ENCODE measurements around the gene TMEM95. TPM values are rescaled to one million over a fixed set of nuclear protein-coding genes. Genes with fewer than 3 reads are reported as not detected.
"Not testable (repeated sequence)": the region's sequence is repeated elsewhere in the genome, so short reads cannot be mapped to it uniquely, and the experiment has no call there.

The TMEM95 gene
- total RNA-seq, 1 donor from 2014 or later = not detected

DNA sequence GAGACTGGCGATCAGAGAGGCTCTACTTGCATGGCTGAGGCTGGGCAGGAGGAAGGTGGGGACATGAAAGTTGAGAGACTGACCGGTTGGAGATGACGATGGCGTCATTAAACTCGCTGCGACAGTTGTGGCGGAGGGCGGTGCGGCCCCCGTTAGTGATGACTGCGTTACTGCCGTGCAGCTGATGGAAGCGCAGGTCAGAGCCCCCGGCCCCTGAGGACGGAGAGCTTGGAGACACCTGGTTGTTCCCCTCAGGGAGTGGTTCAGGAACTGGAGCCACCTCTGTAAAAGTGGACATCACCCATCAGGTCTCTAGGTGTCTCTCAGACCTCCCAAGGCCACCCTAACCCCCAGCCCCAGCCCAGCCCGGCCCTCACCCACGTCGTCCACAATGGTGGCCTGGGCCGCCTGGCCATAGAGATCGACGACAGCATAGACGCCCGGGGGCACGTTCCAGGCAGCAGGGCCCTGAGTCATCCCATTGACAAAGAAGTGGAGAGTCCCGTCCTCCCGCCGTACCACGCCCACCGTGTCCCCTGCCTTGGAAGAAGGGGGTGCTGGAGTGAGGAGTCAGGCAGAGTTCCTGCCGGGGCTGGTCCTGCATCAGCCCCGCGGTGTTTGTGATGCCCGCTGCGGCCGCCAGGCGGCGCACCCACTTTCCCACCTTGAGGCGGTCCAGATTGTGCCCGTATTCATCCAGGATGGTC is 31.1 kb upstream of the TMEM95 start:
- no peak for DNase-seq

DNA sequence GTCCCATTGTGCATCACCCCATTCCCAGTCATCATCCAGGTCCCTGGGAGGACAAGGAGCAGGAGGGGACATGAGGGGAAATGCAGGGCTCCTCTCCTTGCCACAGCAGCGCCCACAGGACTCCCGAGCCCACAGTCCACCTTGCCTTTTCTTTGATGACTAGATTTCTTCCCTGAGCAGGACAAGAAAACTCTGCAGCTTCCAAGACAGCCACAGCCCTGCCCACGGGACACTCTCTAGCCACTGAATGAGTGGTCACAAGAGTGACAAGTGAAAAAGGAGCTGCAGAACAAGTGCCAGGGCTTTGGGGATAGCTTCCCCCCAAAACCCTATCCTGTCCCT is 30.5 kb upstream of the TMEM95 start:
- no peak for DNase-seq

DNA sequence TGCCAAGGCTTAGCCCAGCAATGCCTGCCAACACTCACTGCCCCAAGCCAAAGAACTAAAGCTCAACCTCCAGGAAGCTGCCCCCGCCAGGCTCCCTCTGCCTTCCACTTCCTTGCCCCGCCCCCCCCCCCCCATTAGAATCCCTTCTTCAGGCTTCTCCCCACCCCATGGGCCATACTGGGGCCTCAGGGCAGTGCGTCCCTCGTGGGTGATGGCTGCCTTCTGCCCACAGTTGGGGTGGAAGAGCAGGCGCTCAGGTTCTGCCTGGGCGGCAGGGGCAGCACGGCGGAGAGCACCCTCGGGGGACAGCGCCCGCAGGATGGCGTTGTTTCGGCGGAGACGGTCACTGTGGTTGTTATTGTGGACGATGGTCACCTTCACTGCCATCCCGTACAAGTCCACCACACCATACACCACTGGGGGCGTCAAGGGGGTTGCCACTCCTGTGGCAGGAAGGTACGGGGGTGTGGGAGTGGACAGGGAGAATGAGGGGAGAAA is 29.9 kb upstream of the TMEM95 start:
- no peak for DNase-seq

DNA sequence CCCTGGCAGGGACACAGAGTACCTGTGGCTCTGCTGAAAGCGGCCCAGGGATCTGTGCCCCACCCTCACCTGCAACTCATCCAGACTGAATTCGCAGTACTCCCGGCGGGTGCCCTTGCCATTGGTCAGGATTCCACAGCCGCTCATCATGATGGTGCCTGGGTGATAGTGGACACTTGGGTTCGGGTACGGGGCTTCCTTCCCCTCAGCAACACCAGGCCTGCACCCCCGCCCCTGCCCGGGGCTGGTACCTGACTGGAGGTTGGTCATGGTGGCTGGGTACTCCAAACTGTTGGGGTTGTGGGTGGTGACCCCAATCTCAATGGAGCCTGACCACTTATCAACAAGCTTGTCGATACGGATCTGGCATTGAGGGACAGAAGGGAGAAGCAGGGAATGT is 28.8 kb upstream of the TMEM95 start:
- DNase-seq = no peak

DNA sequence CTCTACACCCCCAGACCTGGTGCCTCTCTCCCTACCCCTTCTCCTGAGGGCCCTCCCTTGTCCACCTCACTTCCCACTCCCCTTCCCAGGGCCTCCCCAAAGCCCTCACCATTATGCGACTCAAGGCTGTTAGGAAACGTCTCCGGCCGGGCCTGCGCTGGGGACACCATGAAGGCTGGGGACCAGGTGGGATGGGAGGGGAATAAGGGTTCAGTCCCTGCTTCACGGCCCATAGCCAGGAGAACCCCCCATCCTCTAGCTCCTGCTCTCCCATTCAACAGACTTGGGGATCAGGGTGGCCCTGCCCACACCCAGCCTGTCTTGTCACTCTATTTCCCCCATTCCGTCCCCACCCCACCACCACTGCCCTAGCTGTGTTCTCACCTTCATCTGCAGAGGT is 27.9 kb upstream of the TMEM95 start:
- no peak for DNase-seq

DNA sequence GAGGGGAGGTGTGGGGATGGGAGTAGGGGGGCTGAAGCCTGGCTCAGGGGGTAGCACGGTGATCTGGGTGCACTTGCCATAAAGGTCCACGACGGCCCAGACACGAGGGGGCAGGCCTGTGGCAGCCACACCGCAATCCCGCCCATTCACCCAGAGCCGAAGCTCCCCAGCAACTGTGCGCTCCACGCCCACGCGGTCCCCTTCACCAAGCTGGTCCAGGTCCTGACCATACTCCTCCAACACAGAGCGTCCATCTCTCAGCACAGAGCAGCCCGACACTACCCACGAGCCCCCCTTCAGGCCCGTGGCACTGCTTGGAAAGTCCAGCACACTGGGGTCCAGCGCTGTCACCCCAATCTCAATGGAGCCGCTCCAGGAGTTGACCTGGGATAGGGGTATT is 27.5 kb upstream of the TMEM95 start:
- no peak for DNase-seq

DNA sequence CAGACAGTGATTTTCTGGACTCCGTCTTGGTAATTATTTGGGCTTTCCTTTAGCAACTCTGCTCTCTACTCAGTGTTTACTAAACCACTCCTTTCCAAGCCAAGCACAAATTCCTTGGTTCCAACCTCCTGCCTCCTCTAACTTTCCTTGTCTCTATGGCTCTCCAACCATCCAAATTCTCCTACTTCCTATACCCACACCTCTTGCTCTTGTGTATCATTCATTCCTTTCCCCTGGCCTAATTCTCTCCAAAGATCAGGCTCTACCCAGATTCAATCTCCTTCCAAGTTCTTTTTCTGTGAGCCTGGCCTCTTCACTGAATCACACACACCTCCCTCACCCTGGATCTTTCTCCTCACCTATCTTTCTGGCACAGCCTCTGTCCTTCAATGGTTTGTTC is 26.9 kb upstream of the TMEM95 start:
- DNase-seq = no peak

DNA sequence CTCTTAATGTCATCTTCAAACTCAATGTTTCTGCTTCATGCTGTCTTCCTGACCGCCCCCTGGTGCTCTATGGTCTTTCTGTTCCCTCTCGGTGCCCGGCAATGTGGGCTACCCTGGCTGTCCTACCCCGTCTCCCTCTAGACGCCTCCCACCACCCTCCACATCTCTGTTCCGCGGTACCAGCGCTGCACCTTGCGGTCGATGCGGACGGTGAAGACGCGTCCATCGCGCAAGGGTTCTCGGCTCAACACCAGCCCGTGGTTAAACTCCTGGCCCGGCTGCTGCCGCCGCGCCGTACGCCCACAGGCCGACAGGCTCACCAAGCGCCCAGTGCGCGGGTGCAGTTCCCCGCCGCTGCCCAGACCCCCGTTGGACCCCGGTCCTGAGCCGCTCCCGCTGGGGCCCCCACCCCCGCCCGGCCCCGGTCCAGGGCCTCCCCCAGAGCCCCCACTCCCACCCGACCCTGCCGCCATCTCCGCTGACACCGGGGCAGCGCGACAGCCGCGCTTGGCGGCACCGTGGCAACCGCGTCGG is 26.0 kb upstream of the TMEM95 start, which contains the start of gene NEURL4:
NEURL4 (minus strand) TSS at position 496 of the 534 bp plus-strand sequence; CDS start at position 473, 23 bp downstream.
- no peak for DNase-seq

DNA sequence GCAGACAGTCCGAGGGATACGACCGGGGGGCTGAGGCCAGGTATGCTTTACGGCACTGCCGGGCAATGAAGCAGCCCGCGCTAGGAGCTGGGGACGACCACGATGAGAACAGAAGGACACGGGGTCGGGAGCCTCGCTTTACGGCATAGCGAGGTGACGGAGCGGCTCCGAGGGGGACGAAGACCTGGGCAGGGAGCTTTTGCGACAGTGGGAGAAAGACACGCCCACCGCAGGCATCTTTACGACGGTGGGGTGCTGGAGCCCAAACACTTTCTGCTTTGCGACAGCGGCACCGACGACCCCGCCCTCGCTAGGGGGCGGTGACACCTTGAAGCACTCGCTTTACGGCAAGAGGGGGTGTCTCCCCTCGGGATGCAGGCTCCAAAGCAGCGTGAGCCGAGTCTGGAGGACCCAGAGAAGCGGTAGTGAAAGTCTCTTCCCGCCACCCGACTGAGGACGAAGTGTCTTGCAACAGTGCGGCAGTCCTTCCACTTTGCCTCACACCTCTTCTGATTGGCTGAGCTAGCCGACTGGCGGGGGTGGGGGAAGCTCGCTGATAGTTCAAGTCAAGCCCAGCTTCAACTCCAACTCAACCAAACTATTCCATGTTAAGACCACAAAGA is 25.5 kb upstream of the TMEM95 start:
- DNase-seq = peak; percentile 94

DNA sequence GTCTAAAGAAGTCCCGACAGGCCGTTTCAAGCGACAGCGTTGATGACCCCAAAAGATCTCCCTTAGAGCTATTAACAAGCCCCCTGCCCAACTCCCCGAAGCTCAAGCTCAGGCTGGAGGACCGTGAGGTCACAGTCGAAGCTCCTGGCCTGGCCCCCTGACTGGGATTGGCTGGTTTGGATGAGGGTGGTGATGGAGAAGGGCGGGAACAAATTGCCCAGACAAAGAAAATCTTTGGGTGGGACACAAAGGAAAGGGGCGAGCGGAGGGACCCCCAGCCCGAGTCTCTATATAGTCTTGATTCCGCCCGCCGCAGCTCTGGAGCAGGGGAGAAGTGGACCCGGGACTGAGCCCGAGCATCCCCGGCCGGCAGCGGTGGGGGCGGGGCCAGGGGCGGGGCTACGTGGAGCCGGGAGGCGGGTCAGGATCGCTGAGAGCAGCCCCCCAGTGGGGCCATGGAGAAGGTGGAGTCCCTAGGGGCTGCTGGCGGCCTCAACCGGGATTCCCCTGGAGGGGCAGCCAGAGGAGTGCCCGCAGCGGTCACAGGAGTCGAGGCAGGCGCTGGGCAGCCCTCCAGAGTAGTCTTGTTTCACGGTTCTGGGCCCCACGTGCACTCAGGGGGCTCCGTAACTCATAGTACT is 24.8 kb upstream of the TMEM95 start:
- DNase-seq = peak; percentile 67

DNA sequence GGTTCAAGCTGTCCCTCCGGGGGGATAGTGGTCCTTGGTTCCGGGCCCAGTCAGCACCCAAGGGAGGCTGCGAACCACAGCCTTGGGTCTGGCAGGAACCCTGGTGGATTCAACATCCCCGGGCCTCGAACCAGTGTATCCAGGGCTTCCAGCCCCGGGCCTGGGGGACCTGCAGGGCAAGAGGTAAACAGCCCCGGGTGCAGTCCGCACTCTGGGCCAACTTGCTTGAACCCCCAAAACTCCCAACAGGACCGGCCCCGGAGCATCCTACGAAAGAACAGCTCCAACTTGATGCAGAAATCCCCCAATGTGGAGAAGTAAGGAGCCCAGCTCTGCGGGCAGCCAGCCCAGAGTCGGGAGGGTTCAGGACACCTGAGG is 24.3 kb upstream of the TMEM95 start:
- DNase-seq = no peak

DNA sequence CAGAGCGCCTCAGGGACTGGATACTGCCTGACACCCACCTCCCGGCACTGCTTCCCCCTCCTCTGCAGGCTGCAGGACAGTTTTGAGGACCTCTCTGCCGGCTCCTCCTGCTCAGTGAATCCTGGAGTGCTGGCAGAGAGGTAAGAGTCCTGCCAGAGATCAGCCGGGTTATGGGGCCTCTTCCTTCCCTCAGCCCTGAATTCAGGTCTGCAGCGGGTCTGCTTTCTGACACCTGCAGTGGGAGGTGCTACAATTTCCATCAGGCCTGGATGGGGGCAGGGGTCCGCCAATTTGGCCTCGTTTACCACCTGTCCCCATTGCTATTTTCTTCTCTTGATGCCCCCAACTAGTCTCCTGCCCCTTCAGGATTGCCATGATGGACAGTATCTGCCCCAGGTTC is 22.8 kb upstream of the TMEM95 start:
- DNase-seq = no peak

DNA sequence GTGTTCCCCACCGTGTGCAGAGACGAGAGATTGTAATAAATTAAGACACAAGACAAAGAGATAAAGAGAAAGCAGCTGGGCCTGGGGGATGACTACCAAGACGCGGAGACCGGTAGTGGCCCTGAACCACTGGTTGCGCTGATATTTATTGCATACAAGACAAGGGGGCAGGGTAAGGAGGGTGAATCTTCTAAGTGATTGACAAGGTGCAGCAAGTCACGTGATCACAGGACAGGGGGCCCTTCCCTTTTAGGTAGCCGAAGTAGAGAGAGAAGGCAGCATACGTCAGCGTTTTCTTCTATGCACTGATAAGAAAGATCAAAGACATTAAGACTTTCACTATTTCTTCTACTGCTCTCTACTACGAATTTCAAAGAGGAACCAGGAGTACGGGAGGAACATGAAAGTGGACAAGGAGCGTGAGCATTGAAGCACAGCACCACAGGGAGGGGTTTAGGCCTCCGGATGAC is 22.3 kb upstream of the TMEM95 start:
- DNase-seq = not testable (repeated sequence)

DNA sequence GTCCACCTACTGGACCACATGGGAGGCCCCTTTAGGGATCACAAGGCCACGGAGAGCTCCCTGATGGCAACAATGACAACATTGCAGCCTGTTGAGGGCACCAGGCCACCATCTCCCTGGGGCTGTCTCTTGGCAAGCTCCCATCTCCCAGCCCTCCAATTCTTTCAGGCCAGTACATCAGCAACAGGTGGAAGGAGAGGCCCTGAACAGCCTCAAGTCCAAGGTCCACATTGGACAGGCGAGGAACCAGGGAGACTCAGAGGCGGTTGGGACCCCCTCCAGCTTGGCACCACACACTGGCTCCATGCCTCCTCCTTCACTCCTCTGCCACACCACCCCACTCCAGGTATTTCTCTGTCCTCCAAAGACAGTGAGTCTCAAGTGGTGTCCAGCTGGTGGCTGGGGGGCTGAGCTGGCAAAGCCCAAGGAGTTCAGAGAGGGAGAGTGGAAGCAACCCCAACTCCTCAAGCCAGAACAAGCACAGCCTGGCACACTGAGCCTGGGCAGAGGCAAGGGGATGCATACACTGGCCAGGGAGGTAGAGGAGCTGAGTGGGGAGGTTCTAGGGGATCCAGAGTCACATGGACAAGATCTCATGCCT is 19.9 kb upstream of the TMEM95 start:
- no peak for DNase-seq

DNA sequence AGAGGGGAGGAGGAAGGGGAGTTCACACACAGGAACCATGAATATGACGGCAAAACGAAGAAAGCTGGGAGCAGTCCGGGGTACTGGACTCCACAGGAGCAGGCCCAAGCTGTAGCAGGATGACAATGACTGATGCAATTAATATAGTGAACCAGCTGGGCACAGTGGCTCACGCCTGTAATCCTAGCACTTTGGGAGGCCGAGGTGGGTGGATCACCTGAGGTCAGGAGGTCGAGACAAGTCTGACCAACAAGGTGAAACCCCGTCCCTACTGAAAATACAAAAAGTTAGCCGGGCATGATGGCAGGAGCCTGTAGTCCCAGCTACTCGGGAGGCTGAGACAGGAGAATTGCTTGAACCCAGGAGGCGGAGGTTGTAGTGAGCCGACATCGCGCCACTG is 19.2 kb upstream of the TMEM95 start:
- not testable (repeated sequence) for DNase-seq

DNA sequence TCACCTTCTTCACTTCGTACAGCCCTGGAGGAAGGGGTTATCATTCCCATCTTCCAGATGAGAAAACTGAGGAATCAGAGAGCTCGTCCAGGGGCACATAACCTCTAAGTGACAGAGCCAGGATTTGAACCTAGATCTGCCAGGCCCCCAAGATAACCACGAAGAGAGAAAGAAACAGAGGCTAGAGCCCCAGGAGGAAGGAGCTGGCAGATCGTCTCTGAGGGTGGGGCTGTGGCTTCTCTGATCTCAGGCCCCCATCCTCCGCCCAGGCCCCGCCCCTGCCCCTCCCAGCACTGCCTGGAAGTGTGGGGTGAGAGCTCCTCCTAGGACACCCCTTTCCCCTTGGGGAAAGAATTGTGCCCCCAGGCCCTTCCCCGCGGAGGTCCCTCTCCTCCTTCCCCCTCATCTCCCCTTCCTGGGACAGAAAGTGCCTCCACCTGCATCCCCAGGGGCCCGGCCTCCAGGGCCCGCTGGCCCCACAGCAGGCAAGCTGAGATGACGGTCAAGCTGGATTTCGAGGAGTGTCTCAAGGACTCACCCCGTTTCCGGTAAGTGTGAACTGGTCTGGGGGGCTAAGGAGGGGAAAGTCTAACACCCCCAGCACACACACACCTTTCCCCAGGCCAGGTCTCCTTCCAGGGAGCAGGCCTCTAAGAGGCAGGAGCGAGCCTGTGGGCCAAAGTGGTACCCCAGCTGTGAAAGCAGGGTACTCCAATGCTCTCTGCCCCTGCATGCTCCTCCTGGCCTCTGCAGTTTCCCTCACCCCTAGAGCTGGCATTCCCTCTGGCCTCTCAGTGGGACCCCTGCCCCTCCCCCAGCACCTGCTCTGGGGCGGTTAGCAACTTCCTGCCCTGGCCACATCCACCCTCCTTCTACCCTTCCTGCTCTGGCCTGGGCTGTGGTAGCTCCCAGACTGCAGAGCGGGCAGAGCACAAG is 18.4 kb upstream of the TMEM95 start, which contains the start of gene ACAP1:
ACAP1 (plus strand) TSS at position 290 of the 936 bp plus-strand sequence; CDS start at position 496, 206 bp downstream.
- no peak for DNase-seq

DNA sequence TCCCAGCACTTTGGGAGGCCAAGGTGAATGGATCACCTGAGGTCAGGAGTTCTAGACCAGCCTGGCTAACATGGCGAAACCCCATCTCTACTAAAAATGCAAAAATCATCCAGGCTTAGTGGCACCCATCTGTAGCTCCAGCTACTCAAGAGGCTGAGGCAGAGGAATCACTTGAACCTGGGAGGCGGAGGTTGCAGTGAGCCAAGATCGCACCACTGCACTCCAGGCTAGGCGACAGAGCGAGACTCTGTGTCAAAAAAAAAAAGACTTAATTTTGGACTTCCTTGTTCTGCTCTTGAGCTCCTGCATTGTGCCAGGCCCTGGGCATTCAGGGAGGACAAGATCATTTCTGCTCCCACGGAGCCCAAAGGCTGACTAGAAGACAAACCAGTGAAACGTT is 17.4 kb upstream of the TMEM95 start:
- not testable (repeated sequence) for DNase-seq

DNA sequence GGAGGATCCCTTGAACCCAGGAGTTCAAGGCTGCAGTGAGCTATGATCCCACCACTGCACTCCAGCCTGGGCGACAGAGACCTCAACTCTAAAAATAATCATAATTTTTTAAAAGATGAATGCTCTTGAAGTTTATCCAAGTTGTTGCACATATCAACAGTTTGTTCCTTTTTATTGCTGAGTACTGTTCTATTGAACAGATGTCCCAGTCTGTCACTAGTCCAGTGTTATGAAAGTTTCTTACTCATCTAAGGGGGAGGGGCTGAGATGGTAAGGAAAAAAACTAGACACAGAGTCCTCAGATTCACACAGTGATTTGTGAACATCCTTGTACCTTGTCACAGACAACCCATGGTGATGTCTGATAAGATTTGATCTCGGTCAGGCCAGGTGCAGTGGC is 14.8 kb upstream of the TMEM95 start:
- no peak for DNase-seq

DNA sequence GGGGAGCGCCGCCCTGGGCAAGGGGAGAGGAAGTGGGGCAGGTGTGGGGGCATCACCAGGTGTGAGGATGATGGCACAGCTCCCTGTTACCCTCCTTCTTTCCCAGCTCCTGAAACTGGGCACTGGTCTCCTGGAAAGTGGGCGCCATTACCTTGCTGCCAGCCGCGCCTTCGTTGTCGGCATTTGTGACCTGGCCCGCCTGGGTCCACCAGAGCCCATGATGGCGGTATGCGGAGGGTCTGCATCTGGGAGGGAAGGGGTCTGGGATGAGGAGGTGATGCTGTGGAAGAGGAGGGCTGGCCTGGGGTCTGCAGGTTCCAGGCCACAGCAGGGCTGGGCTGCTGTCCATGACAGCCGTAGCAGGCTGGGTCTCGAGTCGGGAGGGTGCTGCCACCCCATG is 13.1 kb upstream of the TMEM95 start:
- no peak for DNase-seq

DNA sequence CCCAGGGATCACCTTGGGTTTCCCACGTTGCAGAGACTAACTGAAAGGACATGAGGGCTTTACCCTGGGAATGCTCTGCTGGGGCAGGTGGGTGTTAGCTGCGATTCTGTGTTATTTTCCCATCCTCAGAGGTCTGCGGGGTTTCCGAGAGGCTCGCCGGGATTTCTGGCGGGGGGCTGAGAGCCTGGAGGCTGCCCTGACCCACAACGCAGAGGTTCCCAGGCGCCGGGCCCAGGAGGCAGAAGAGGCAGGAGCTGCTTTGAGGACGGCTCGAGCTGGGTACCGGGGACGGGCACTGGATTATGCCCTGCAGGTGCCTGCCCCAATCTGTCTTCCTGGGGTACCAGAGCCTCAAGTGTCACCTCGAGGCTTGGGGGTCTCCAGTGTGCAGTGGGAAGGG is 11.7 kb upstream of the TMEM95 start:
- DNase-seq = no peak
